AG10803 (cell line): ENCODE measurements around the gene RBM33.
"Not testable (repeated sequence)": the region's sequence is repeated elsewhere in the genome, so short reads cannot be mapped to it uniquely, and the experiment has no call there.

Experiments
- DNase-seq: peaks from one replicate; pipeline ENCODE4 v3.0.0; 2010; ENCODE audit warnings: low read depth
- H3K4me3 ChIP-seq: 2 replicates; pipeline ENCODE4 v1.5.1; 2011; ENCODE audit warnings: mild to moderate bottlenecking, low read length, control low read depth
- CTCF ChIP-seq: conservative IDR thresholded peaks from 2 replicates; pipeline ENCODE4 v1.5.1; 2011; ENCODE audit warnings: mild to moderate bottlenecking, low read length, control low read depth, inconsistent platforms

Gene RBM33

GRCh38 chr7:155683098-155683497, 38.6 kb downstream of the RBM33 start:
- TF ChIP-seq CTCF, result no peak
- no peak for DNase-seq
- H3K4me3 ChIP-seq, result no peak overlapping the region

- DNase-seq, result no peak
- TF ChIP-seq CTCF, result no peak
- H3K4me3 ChIP-seq, result no peak overlapping the region
These were observed 39.3 kb downstream of the RBM33 start for GRCh38 chr7:155683714-155684113.

DNA sequence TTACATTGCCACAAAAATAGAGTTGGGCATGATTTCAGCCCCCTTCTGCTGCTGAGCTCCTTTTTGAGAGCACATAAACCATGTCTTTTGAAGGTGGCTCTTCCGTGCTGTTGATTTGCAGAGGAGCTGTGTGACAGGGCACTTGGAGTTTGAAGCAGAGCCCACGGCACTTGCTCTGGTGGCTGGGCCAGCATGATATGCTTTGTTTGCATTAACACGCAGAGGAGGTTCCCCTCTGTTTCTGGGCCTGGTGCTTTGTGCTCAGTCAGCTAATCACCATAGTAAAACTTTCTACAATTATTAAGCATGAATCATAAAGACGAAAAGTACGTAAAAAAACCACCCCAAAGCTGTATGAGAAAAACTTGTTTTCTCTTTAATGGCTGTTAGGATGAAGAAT, 40.1 kb downstream of the RBM33 start:
- TF ChIP-seq CTCF, result no peak
- no peak for DNase-seq
- H3K4me3 ChIP-seq, result no peak overlapping the region

DNA sequence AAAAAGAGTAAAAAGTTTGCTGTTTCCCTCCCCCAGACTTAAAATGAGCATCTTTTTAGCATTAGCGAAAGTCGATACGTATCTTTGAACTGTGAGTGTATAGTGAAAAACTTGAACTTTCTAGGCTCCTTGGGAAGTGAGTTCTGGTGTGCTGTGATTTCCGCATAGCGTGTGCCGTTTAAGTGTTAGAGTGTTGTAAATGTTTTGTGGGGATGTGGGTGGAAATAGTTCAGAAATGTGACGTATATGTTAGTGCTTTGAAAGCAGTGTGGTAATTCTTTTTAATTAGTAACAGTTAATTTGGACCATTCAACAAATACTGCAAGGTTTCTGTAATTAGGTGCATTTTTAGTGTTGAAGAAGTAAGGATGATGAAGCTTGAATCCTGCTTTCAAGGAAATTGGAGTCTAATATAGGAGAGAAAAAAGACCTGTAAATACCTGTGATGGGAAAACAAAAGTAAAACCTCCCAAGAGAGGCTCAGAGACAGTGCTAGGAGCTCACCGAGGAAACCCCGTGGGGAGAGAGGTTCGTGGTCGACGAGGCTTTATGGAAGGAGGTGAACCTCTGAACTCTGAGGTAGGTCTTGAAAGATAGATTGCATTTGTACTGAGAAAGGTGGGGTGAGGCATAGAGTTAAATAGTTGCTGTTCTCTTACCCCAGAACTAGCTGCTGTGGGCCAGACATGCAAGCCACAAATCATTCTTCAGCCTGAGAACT, 40.8 kb downstream of the RBM33 start:
- TF ChIP-seq CTCF, result no peak
- DNase-seq, result no peak
- H3K4me3 ChIP-seq, result no peak overlapping the region

- no peak overlapping the region for H3K4me3 ChIP-seq
- DNase-seq, result no peak
- no peak for TF ChIP-seq CTCF
These were observed 41.3 kb downstream of the RBM33 start for GRCh38 chr7:155685791-155686160.

DNA sequence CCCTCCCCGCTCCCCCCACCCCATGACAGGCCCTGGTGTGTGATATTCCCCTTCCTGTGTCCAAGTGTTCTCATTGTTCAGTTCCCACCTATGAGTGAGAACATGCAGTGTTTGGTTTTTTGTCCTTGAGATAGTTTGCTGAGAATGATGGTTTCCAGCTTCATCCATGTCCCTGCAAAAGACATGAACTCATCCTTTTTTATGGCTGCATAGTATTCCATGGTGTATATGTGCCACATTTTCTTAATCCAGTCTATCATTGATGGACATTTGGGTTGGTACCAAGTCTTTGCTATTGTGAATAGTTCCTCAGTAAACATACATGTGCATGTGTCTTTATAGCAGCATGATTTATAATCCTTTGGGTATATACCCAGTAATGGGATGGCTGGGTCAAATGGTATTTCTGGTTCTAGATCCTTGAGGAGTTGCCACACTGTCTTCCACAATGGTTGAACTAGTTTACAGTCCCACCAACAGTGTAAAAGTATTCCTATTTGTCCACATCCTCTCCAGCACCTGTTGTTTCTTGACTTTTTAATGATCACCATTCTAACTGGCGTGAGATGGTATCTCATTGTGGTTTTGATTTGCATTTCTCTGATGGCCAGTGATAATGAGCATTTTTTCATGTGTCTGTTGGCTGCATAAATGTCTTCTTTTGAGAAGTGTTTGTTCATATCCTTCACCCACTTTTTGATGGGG, 42.3 kb downstream of the RBM33 start:
- H3K4me3 ChIP-seq, DNase-seq: not testable (repeated sequence)

GRCh38 chr7:155688237-155688636, 43.8 kb downstream of the RBM33 start:
- DNase-seq, H3K4me3 ChIP-seq: not testable (repeated sequence)

- not testable (repeated sequence) for DNase-seq
These were observed 46.2 kb downstream of the RBM33 start for GRCh38 chr7:155690655-155691054.

More at GRCh38 chr7:155690655-155691054, 46.2 kb downstream of the RBM33 start:
- not testable (repeated sequence) for H3K4me3 ChIP-seq
